Gastroesophageal sphincter (tissue), 4 donors: ENCODE data around the gene AXIN1. TPM values are rescaled to one million over a fixed set of nuclear protein-coding genes. Genes with fewer than 3 reads are reported as not detected.

Experiments
- ATAC-seq: fragments of 150-250 bp; one replicate; pipeline ENCODE4 v1.9.1; 2016; ENCODE audit warnings: mild to moderate bottlenecking, moderate library complexity
- H3K27ac ChIP-seq, 4 donors: fragments of 200-600 bp; sonication (generic) in 3 of 4; 1 replicate in 3 of 4; 2 replicates in 1 of 4; pipeline ENCODE4 v1.5.1; 2016 to 2019
- H3K27me3 ChIP-seq: fragments of 200-600 bp; sonication (generic); one replicate; pipeline ENCODE4 v1.5.1; 2019
- H3K36me3 ChIP-seq, 2 donors: fragments of 200-600 bp; sonication (generic); one replicate each; pipeline ENCODE4 v1.5.1; 2019; ENCODE audit warnings: control low read depth in 1 of 2
- H3K4me1 ChIP-seq, 3 donors: fragments of 200-600 bp; sonication (generic); 1 replicate in 2 of 3; 2 replicates in 1 of 3; pipeline ENCODE4 v1.5.1; 2016 to 2019; ENCODE audit warnings: control low read depth in 2 of 3
- H3K4me3 ChIP-seq, 2 donors: fragments of 200-600 bp; sonication (generic); one replicate each; pipeline ENCODE4 v1.5.1; 2019; ENCODE audit warnings: mild to moderate bottlenecking in 1 of 2, moderate library complexity in 1 of 2
- H3K9me3 ChIP-seq, 3 donors: fragments of 200-600 bp; sonication (generic); one replicate each; pipeline ENCODE4 v1.5.1; 2017 to 2019; ENCODE audit warnings: control low read depth in 2 of 3
- EP300 ChIP-seq: sonication (generic); formaldehyde crosslinking; IDR thresholded peaks from one replicate; pipeline ENCODE4 v1.6.1; 2017; ENCODE audit warnings: antibody characterized with exemption, mild to moderate bottlenecking
- POLR2A ChIP-seq, 2 donors: fragments of 450-650 bp; IDR thresholded peaks; one replicate each; pipeline ENCODE4 v1.6.1; 2017; ENCODE audit warnings: antibody characterized with exemption in 2 of 2, mild to moderate bottlenecking in 2 of 2, moderate library complexity in 1 of 2
- POLR2AphosphoS5 ChIP-seq: sonication (generic); formaldehyde crosslinking; IDR thresholded peaks from one replicate; pipeline ENCODE4 v1.6.1; 2017; ENCODE audit warnings: antibody characterized with exemption
- WGBS, 2 donors: methylation state at CpG; one replicate each; pipeline ENCODE4 v1.1.5; 2018; ENCODE audit warnings: low coverage in 1 of 2; 5-methylcytosine and 5-hydroxymethylcytosine counted together
- total RNA-seq, 4 donors: library from RNA; depleted of rRNA; stranded (reverse); fragments of >200 nt; gene quantifications; one replicate each; pipeline ENCODE4 v1.1.0, GENCODE V29; 2016
- TF ChIP-seq, protein P1 (sequence below), 4 experiments: fragments of 200-600 bp in 2 of 4; fragments of 450-650 bp in 2 of 4; sonication (generic) in 1 of 4; IDR thresholded peaks; one replicate each; pipeline ENCODE4 v1.5.1; 2017 to 2019; ENCODE audit warnings: antibody characterized with exemption in 4 of 4, mild to moderate bottlenecking in 2 of 4, moderate library complexity in 2 of 4

AXIN1 gene
- 10 to 100 TPM; 26.0 to 58.8 (median 32.9) TPM for total RNA-seq

DNA sequence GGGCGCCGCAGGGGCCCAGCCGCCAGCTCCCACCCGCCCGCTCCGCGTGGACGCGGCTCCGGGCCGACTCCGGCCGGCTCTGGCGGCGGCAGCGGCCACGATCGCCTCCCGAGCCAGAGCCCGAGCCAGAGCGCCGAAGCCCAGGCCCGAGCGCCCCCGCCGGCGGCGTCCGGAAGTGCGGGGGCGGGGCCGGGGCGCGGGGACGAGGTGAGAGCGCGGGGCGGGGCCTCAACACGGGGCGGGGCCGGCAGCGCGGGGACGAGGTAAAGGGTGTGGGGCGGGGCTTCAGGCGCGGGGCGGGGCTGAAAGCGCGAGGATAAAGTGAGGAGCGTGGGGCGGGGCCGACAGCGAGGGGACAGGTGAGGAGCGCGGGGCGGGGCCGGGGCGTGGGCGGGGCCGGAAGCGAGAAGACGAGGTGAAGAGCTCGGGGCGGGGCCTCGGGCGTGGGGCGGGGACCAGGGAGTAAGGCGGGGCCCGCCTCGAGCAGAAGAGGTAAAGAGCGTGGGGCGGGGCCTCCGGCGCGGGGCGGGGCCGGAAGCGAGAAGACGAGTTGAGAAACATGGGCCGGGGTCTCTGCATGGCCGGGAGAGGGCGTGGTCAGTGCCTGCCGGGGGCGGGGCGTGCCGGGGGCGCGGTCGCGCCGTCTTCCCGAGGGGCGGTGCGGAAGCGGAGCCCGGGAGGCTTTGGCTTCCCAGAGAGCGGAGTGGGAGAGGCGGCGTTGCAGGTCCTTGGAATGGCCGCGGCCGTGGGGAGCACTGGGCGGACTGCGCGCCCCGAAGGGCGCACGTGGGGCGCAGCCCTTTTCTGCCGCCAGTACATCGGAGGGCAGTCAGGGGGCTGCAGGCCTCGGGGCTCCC, at the start of gene AXIN1:
AXIN1 (minus strand) TSS at position 177 of the 857 bp plus-strand sequence. CDS start 5,698 bp downstream, outside the sequence.
- Histone ChIP-seq H3K4me1 (peaks cover 0 to 27% (median 13%) of the 10 kb centered on the region in 3 donors), H3K9me3 (no peaks in the 10 kb centered on the region), H3K4me3 (peak within 1 kb of the TSS; percentile 74 to 83), H3K27ac (peak within 1 kb of the TSS; percentile 10 to 88 (median 84)), H3K36me3 (peaks cover 0 to 8% of the 10 kb centered on the region in 2 donors), H3K27me3 (no peaks in the 10 kb centered on the region)
- ATAC-seq, result peak; percentile 90
- TF ChIP-seq POLR2A (IDR thresholded peaks at IDR 0.05) (peak; percentile 37 to 39), EP300 (no peak), POLR2AphosphoS5 (peak; percentile 30)
- TF ChIP-seq, protein P1, sequence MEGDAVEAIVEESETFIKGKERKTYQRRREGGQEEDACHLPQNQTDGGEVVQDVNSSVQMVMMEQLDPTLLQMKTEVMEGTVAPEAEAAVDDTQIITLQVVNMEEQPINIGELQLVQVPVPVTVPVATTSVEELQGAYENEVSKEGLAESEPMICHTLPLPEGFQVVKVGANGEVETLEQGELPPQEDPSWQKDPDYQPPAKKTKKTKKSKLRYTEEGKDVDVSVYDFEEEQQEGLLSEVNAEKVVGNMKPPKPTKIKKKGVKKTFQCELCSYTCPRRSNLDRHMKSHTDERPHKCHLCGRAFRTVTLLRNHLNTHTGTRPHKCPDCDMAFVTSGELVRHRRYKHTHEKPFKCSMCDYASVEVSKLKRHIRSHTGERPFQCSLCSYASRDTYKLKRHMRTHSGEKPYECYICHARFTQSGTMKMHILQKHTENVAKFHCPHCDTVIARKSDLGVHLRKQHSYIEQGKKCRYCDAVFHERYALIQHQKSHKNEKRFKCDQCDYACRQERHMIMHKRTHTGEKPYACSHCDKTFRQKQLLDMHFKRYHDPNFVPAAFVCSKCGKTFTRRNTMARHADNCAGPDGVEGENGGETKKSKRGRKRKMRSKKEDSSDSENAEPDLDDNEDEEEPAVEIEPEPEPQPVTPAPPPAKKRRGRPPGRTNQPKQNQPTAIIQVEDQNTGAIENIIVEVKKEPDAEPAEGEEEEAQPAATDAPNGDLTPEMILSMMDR (IDR thresholded peaks at IDR 0.05), result peak in 3 of 4 experiments; percentile 59 to 72 (median 65)
- 0% methylated on average over 1 of the region's 113 CpGs; no CpG with 5 or more reads in 1 of the 2 donors for WGBS, 2 donors

- Histone ChIP-seq H3K27ac (peak within 1 kb of the TSS; percentile 73 to 97 (median 90)), H3K4me3 (peak within 1 kb of the TSS; percentile 83 to 84), H3K36me3 (peaks cover 0 to 12% of the 10 kb centered on the region in 2 donors), H3K9me3 (no peaks in the 10 kb centered on the region), H3K4me1 (peaks cover 0 to 50% (median 11%) of the 10 kb centered on the region in 3 donors), H3K27me3 (no peaks in the 10 kb centered on the region)
- 0 to 4% methylated on average over 1 to 5 of the region's 91 CpGs for WGBS, 2 donors
- ATAC-seq, result peak; percentile 89
- TF ChIP-seq POLR2AphosphoS5 (peak; percentile 57), POLR2A (IDR thresholded peaks at IDR 0.05) (peak; percentile 57 to 76), EP300 (no peak)
- TF ChIP-seq, protein P1 (IDR thresholded peaks at IDR 0.05), result peak in 3 of 4 experiments; percentile 50 to 77 (median 52)
Measured at GRCh38 chr16:401468-402348, 49.2 kb upstream of the AXIN1 start, which contains the start of gene DECR2. TSS of gene DECR2 (plus strand) at chr16:401885. CDS start at chr16:401964, 79 bp downstream.

GRCh38 chr16:400061-400591, 47.6 kb upstream of the AXIN1 start:
- Histone ChIP-seq H3K36me3 (peaks cover 0 to 12% of the 10 kb centered on the region in 2 donors), H3K27ac (peak overlapping the region in 3 of 4 donors; percentile 89 to 97 (median 90)), H3K27me3 (no peaks in the 10 kb centered on the region), H3K4me1 (peaks cover 0 to 61% (median 11%) of the 10 kb centered on the region in 3 donors), H3K9me3 (no peaks in the 10 kb centered on the region), H3K4me3 (peak overlapping the region in 1 of 2 donors; percentile 84)
- 84% methylated on average over 3 of the region's 10 CpGs; no CpG with 5 or more reads in 1 of the 2 donors for WGBS, 2 donors
- no peak for ATAC-seq
- TF ChIP-seq, protein P1 (IDR thresholded peaks at IDR 0.05), result no peak
- no peak for TF ChIP-seq EP300
- no peak for TF ChIP-seq POLR2A (IDR thresholded peaks at IDR 0.05)
- no peak for TF ChIP-seq POLR2AphosphoS5

GRCh38 chr16:399340-400019, 47.0 kb upstream of the AXIN1 start:
- no peak overlapping the region for H3K4me3 ChIP-seq
- H3K36me3 ChIP-seq, result peaks cover 0 to 12% of the 10 kb centered on the region in 2 donors
- H3K27me3 ChIP-seq, result no peaks in the 10 kb centered on the region
- no peak for TF ChIP-seq EP300
- TF ChIP-seq POLR2A (IDR thresholded peaks at IDR 0.05), result no peak
- no peak for TF ChIP-seq POLR2AphosphoS5
- TF ChIP-seq, protein P1 (IDR thresholded peaks at IDR 0.05), result no peak
- WGBS, 2 donors, result 80% methylated on average over 1 of the region's 22 CpGs; no CpG with 5 or more reads in 1 of the 2 donors
- peaks cover 0 to 61% (median 11%) of the 10 kb centered on the region in 3 donors for H3K4me1 ChIP-seq
- H3K27ac ChIP-seq, result peak overlapping the region in 3 of 4 donors; percentile 90 to 92 (median 92)
- ATAC-seq, result no peak
- no peaks in the 10 kb centered on the region for H3K9me3 ChIP-seq
